ENCODE results near the gene ZFR2. TPM values are rescaled to one million over a fixed set of nuclear protein-coding genes. Genes with fewer than 3 reads are reported as not detected.

ZFR2 gene
- polyA plus RNA-seq, 1 of the 3 experiments (the other 2 are of a cell fraction), result 0.44 TPM

GRCh38 chr19:3908266-3909054, 39.6 kb upstream of the ZFR2 start:
- H3K27me3 ChIP-seq (ENCODE audit: insufficient read depth), result no peaks in the 10 kb centered on the region
- POLR2A ChIA-PET, result no interaction called here
- TF ChIP-seq RXRA (IDR thresholded peaks at IDR 0.05; ENCODE audit: borderline replicate concordance, low read depth), result no peak
- no peak for TF ChIP-seq REST (IDR thresholded peaks at IDR 0.05; ENCODE audit: low read depth, low read length)
- no peak for TF ChIP-seq ZBTB33 (IDR thresholded peaks at IDR 0.05; ENCODE audit: borderline replicate concordance, low read depth)
- TF ChIP-seq IRF3 (IDR thresholded peaks at IDR 0.05; ENCODE audit: low read depth, low read length), result no peak
- TF ChIP-seq CTCF (IDR thresholded peaks at IDR 0.05), result no peak
- no peak for TF ChIP-seq ELF1 (IDR thresholded peaks at IDR 0.05)
- no peak for TF ChIP-seq GATA2 (CRISPR knock-in tag; IDR thresholded peaks at IDR 0.05)
- no peak for TF ChIP-seq RAD21 (IDR thresholded peaks at IDR 0.05; ENCODE audit: low read length)
- no peak for TF ChIP-seq NRF1 (IDR thresholded peaks at IDR 0.05; ENCODE audit: low read depth, low read length)
- no peak for TF ChIP-seq MAX (IDR thresholded peaks at IDR 0.05; ENCODE audit: low read depth)
- TF ChIP-seq PBX3 (IDR thresholded peaks at IDR 0.05), result no peak
- TF ChIP-seq TCF12 (IDR thresholded peaks at IDR 0.05), result no peak
- no peak for TF ChIP-seq FOXM1 (IDR thresholded peaks at IDR 0.05; ENCODE audit: low read depth)
- TF ChIP-seq SMC3 (IDR thresholded peaks at IDR 0.05; ENCODE audit: low read depth, low read length), result no peak
- H3F3A ChIP-seq (replicated peaks; ENCODE audit: insufficient read depth), result no peaks in the 10 kb centered on the region
- H4K20me1 ChIP-seq (ENCODE audit: insufficient read depth), result no peaks in the 10 kb centered on the region
- no peak overlapping the region for H3K27ac ChIP-seq (ENCODE audit: low read depth in 2 of 2, low read length in 1 of 2)
- H3K79me2 ChIP-seq (ENCODE audit: insufficient read depth), result no peaks in the 10 kb centered on the region
- no peak for DNase-seq
- CTCF ChIA-PET, result no interaction called here
- 66% methylated on average over 5 of the region's 14 CpGs for WGBS (ENCODE audit: low lambda C conversion rate)
- no peak overlapping the region for H3K4me2 ChIP-seq
- no peak overlapping the region for H3K9ac ChIP-seq
- H3K9me2 ChIP-seq, result no peaks in the 10 kb centered on the region
- H3K9me3 ChIP-seq, result no peaks in the 10 kb centered on the region
- no peaks in the 10 kb centered on the region for H3K4me1 ChIP-seq (ENCODE audit: control insufficient read depth in 1 of 2, insufficient read depth in 2 of 2, low read depth in 1 of 2, low read length in 1 of 2)
- H3K4me3 ChIP-seq (ENCODE audit: low read depth in 2 of 2, low read length in 1 of 2), result no peak overlapping the region
- H2AFZ ChIP-seq (ENCODE audit: low read depth), result no peak overlapping the region
- H3K36me3 ChIP-seq (replicated peaks in 1 of 2; ENCODE audit: control insufficient read depth in 1 of 2, insufficient read depth in 2 of 2, low read length in 1 of 2), result no peaks in the 10 kb centered on the region
